ENCODE data around the gene GMEB1. TPM values are rescaled to one million over a fixed set of nuclear protein-coding genes. Genes with fewer than 3 reads are reported as not detected.
"Not testable (repeated sequence)": the region's sequence is repeated elsewhere in the genome, so short reads cannot be mapped to it uniquely, and the experiment has no call there.

Gene GMEB1
- total RNA-seq: 6.2 and 7.9 TPM in 2 replicates
- polyA plus RNA-seq (2012): 8.5 TPM

GRCh38 chr1:28668191-28668955, at the start of gene GMEB1:
Gene GMEB1, plus strand, starts transcription at chr1:28668784. Its CDS starts 14,829 bp downstream, at chr1:28683613.
- peak; percentile 89 for DNase-seq (ENCODE audit: low read depth)

GRCh38 chr1:28631713-28632112, 36.9 kb upstream of the GMEB1 start:
- DNase-seq (ENCODE audit: low read depth): no peak

- DNase-seq (ENCODE audit: low read depth): no peak
These were observed 36.0 kb upstream of the GMEB1 start for GRCh38 chr1:28632560-28632959.

- DNase-seq (ENCODE audit: low read depth): no peak
These were observed 27.8 kb upstream of the GMEB1 start for GRCh38 chr1:28640766-28641165.

- DNase-seq (ENCODE audit: low read depth): peak; percentile 38
These were observed 26.3 kb upstream of the GMEB1 start for GRCh38 chr1:28642056-28642846.

- peak; percentile 95 for DNase-seq (ENCODE audit: low read depth)
These were observed 25.5 kb upstream of the GMEB1 start, which contains the start of gene TAF12 for GRCh38 chr1:28642847-28643635. Gene TAF12, minus strand, starts transcription at chr1:28643067. Its CDS starts 20,986 bp downstream, at chr1:28622081.

- no peak for DNase-seq (ENCODE audit: low read depth)
These were observed 24.1 kb upstream of the GMEB1 start for GRCh38 chr1:28644494-28644893.

GRCh38 chr1:28645406-28645805, 23.2 kb upstream of the GMEB1 start:
- not testable (repeated sequence) for DNase-seq (ENCODE audit: low read depth)

- no peak for DNase-seq (ENCODE audit: low read depth)
These were observed 22.5 kb upstream of the GMEB1 start for GRCh38 chr1:28646040-28646439.

GRCh38 chr1:28648008-28648473, 20.5 kb upstream of the GMEB1 start:
- peak; percentile 92 for DNase-seq (ENCODE audit: low read depth)

- DNase-seq (ENCODE audit: low read depth): peak; percentile 97
These were observed 19.9 kb upstream of the GMEB1 start, which contains the start of gene RNU11 for GRCh38 chr1:28648474-28649198. Gene RNU11, plus strand, starts transcription at chr1:28648600.

- not testable (repeated sequence) for DNase-seq (ENCODE audit: low read depth)
These were observed 15.5 kb upstream of the GMEB1 start for GRCh38 chr1:28653063-28653462.

- DNase-seq (ENCODE audit: low read depth): peak; percentile 36
These were observed 14.7 kb upstream of the GMEB1 start for GRCh38 chr1:28653870-28654269.

- not testable (repeated sequence) for DNase-seq (ENCODE audit: low read depth)
These were observed 12.9 kb upstream of the GMEB1 start for GRCh38 chr1:28655448-28656311.

GRCh38 chr1:28656335-28656734, 12.2 kb upstream of the GMEB1 start:
- DNase-seq (ENCODE audit: low read depth): no peak

- peak; percentile 67 for DNase-seq (ENCODE audit: low read depth)
These were observed 4.6 kb upstream of the GMEB1 start for GRCh38 chr1:28663871-28664470.

- DNase-seq (ENCODE audit: low read depth): no peak
These were observed 1.8 kb upstream of the GMEB1 start for GRCh38 chr1:28666806-28667205.

- DNase-seq (ENCODE audit: low read depth): peak; percentile 70
These were observed 556 bp downstream of the GMEB1 start for GRCh38 chr1:28668956-28669723.

Data from myocyte (in vitro differentiated cells).